UCSD-AML1 (cell line): ENCODE measurements around the gene APOBEC2.

Experiments
- DNase-seq: peaks from one replicate; lab custom pipeline; 2025; ENCODE audit not compliant: unreplicated experiment; lab: John Stamatoyannopoulos, UW

The APOBEC2 gene

DNA sequence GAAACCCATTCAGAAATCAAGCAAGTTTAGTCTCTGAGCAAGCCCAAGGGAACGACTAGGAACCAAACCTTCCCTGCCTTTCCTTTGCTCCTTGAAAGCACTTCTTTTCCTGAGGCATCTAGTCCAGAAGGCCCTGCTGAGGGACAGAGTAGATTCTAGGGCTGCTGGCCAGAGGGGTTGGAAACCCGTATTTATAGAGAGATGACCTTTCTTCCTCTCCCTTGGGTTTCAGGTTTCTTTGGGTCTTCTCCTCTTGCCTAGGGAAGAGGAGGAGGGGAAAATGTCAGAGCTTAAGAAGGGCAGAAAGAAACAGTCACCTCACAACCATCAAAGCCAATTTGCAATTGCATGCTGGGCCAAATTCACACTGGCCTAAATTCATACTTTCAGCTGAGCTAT, 5.8 kb downstream of the APOBEC2 start:
- no peak for DNase-seq

DNA sequence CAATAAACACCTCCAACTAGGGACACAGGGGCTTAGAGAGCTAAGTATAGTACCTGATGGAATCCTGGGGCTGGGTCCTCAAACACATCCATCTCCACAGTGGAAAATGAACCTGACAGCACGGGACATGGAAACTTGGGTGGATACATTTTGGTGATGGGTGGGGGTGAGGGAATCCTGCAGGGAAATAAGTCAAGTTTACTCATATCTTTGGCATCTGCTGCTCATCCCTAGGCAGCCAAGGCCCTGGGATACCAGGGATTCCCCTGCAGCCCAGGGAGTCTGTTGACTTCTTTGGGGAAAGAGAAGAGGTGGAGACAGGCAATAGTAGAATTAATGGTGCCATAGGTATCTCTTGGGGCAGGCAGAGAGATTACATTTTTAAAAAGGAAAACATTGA, 6.6 kb downstream of the APOBEC2 start:
- DNase-seq, result no peak

- DNase-seq, result no peak
Measured at GRCh38 chr6:41061196-41061726, 8.3 kb downstream of the APOBEC2 start.

- DNase-seq, result no peak
Measured at GRCh38 chr6:41062056-41062455, 9.1 kb downstream of the APOBEC2 start.

DNA sequence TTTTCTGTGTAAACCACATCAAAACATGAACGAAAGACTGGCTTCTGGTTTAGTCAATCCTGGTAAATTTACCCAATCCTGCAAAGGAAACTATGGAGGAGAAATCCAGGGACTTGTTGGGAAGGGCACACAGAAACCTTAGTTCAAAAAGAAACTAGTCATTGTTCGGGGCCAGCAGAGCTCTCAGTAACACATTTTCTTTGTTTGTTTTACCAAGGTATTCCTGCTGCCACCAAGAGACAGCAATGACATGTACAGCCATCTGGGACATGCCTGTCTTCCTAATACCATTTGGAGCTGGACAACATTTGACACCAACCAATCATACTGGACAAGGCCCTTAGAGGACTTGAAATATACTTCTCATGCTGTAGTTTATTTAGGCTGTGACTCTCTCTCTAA, 10.9 kb downstream of the APOBEC2 start:
- DNase-seq, result no peak

DNA sequence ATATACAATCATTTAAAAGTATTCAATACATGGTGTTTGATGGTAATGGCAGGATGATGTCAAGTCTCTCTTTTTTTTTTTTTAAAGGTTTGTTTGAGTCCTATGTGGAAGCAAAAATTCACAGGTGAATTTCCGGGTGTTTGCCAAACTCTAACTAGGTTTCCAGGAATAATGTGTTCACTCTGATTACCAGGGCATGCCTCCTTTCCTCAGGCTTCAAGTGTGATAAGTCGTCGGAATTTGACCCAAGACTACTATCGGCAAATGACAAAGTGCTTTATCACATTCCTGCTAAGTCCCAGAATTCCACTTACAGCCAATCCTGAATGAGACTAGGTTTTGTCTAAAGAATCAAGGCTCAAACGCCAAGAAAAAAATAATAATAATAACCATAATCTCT, 11.8 kb downstream of the APOBEC2 start:
- no peak for DNase-seq

DNA sequence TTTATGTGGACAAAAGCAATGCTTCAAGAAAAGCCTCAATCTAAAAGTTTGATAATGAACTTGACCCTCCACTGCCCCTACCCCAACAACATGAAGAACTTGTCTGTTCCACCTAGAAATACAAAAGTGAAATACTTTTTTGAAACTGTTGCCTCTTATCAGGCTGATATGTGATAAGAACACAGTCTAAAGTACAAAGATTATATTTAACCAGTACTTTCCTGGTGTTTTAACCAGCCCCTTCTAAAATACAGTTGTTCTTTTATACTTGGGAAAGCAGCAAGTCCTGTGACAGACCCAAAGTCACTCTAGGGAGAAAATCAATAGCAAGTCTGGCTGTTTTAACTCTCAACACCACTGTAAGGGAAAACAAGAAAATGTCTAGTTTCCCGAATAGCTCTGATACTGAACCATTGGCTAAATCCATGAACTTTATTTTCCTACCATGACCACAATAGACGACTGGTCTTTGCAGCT, 12.6 kb downstream of the APOBEC2 start:
- no peak for DNase-seq

- peak; percentile 47 for DNase-seq
Measured at GRCh38 chr6:41066867-41067304, 13.9 kb downstream of the APOBEC2 start.

DNA sequence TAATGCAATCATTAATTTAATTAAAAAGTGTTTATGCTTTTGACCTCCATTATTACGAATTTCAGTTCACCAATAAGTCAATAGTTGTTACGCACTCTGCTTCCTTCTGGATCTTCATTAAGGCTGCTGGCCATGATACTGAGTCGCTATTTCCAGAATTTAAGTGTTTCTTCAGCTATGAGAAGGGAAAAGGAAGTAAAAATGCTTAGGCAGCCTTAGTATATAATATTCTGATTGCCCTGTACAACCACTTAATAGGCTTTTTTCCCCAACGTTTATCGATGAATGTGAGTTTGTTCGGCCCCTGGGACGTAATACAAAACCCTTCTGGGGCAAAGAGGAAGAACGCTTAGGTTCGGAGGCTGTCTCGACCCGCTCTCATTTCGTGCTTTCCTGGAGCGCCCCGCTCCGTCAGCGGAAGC, 18.5 kb downstream of the APOBEC2 start:
- DNase-seq, result no peak

DNA sequence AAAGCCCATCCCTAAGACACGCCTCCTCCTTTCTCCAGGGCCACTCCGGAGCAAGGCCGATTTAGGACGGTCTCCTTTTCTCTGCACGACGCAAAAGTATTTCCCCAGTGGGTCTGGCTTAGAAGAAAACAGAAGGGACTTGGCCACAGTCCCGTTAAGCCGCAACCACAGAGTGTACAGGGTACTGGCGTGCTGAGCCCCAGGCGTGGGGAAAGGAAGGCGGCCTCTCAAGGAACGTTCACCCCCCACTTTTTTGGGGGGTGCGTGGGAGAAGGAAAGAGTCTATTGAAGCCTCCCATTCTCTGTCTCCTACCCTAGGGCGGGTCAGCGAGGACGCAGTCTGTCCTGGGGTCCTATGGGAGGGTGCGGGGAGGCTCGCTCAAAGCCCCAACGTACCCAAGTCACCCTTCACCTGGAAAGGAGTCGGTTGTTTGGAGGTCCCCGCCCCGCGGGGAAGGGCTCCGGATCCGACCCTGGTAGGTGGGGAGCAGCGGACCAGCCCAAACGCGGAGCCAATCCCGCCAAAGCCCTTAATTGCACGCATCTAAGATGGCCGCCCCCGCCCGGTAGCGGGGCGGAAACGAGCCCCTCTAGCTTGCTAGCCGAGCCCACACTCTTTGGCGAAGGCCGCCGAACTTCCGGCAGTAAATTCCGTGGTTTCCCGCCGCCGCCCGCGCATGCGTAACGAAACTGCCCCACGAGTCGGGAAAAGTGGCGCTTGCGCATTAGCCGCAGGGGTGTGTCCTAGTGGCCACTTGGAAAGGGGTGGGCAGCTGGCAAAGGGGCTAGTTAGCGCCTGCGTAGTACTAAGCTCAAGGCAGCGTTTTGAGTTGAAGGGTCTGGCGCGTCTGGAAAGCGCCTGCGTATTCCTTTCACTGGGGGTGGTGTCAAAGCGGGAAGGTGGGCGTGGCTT, 19.2 kb downstream of the APOBEC2 start, which contains the start of gene OARD1:
OARD1 (minus strand) TSS at position 434 of the 913 bp plus-strand sequence. CDS start 722 bp downstream, outside the sequence.
- DNase-seq, result peak; percentile 100

GRCh38 chr6:41072836-41073202, 19.8 kb downstream of the APOBEC2 start, which contains the start of gene NFYA:
Gene NFYA, plus strand, starts transcription at chr6:41072974. Its CDS starts 6,116 bp downstream, at chr6:41079090.
- DNase-seq, result peak; percentile 100

- peak; percentile 88 for DNase-seq
Measured at GRCh38 chr6:41073203-41073967, 20.4 kb downstream of the APOBEC2 start.

DNA sequence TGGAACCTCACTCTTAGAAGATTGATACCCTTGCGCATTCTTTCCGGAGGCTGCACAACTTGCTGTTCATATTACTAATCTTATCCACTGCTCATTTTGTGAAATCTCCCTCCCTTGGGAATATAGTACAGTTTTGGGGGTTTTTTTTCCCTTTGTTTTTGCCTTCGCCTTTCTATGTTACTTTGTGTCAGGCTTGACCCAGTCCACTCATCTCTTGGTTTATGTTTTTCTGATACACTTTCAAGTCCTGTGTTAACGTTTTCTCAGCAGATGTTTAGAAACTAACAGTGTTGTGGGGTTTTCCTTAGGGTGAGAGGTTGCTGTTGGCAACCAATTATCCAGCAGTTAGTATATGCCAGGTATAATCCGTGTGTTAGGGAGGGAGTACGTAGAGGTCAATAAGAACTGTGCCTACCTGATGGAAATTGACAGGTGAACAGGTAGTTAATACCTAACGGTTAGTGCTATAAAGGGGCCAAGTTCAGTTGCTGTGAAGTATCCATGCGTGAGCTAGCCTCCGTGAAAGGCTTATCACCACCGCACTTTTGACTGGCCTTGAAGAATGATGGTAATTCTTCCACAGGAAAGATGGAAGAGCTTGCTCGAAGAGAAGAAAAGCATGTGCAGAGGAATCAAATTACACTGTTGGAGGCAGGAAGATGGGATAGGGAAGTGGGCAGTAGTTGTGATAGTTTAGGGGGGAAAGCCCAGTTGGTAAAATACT, 21.1 kb downstream of the APOBEC2 start:
- DNase-seq, result no peak

DNA sequence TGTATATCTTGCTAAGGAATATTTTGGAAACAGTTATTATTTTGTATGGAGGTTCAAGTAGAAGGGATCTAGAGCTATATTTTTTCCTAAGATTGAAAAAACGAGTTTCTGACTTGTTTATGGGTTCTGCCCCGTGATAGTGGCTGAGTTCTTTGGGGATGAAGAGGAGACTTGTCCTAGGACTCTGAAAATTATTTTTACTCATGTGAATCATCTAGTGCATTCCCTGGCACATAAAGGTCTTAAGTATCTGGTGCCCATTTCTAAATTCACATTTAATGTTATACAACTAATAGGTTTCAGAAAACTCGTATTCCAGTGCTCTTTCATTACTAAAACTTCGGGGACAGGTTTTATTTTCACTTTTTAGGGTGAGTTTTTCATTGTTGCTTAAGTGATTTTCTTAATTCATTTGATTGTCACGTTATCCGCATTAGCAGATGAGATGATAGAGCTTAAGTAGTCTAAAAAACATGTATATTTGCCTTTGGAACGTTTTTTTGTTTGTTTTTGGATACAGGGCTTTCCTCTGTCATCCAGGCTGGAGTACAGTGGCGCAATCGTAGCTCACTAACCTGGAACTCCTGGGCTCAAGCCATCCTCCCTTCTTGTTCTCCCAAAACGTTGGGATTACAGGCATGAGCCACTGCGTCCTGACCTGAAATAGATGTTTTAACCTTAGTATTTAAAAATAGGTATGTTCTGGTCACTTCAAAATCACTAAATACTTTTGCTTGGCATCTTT, 21.9 kb downstream of the APOBEC2 start:
- DNase-seq, result no peak

DNA sequence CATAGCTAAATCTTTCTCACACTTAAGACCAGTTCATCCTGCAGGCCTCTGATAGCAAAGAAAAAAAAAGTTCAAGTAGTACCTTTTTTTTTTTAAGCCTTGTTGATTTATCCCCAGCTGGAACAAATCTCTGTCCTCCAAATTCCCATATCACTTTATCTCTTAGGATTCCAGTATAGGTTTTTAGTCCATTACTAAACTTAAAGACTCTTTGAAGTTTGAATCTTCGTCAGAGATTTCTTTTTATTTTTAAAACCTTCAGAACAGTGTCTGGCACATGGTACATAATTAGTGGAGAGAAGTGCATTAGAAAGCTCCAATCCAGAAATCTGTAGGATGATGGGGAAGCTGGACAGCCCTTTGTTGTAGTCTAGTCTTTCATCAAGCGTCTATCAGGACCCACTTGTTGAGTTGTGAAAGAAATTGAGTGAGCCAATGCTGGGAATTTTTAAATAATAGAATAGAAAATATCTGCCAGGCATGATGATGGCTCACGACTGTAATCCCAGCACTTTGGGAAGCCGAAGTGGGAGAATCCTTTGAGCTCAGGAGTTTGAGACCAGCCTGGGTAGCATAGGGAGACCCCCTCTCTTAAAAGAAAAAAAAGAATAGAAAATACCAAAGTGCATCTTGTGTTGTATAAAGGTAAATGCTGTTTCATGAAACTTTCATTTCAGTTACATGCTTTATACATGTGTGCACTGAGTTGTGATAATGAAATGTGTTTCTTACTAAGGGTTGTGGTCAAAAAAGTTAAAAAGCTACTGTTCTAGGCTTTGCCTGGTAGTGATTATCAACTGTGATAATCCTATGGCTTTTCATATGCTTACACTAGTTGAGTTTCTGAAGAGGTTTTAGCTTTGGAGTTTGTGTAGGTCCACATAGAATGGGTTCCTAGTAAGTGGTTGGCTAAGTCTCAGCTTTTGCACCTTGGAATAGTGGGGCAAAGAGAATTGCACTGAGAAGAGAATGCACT, 22.9 kb downstream of the APOBEC2 start:
- DNase-seq, result no peak

GRCh38 chr6:41077536-41077935, 24.5 kb downstream of the APOBEC2 start:
- no peak for DNase-seq

DNA sequence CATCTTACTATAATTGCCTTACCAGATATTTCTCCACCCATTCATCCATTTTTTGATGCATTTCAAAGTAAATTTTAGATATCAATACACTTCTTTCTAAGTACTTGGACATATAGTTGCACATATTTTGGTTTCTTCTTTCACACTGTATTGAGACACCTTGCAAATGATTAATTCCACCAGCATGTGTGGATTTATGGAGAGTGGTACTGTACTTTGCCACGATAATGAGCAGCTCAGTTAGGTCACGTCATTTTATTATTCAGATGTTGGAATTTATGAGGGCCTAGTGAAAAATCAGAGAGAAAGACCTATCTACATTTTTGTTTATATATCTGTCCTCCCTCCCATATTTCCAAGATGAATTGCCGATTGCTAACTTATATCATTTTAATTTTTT, 25.1 kb downstream of the APOBEC2 start:
- DNase-seq, result no peak

DNA sequence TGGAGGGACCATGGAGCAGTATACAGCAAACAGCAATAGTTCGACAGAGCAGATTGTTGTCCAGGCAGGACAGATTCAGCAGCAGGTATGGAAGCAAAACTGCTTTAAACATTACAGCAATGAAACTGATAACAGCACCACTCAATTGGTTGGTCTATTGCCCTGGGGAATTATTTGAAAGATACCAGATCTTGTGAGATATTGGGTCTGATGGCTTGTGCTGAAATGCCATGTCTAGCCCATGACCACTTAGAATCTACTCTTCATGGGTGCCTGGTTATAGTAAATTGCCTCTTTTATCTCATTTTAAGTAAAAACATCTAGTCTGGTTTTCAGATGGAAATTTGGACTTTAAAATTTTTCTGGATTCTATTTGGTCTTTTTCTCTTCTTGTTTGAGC, 26.1 kb downstream of the APOBEC2 start:
- no peak for DNase-seq

GRCh38 chr6:41080621-41081020, 27.6 kb downstream of the APOBEC2 start:
- DNase-seq, result no peak
